Suprapubic skin (tissue), 4 donors: ENCODE data around the gene GFPT2.

ENCODE experiments used
- EP300 ChIP-seq: sonication (generic); formaldehyde crosslinking; IDR thresholded peaks from one replicate; pipeline ENCODE4 v1.6.1; 2017; ENCODE audit warnings: antibody characterized with exemption
- POLR2A ChIP-seq, 2 donors: fragments of 450-650 bp; IDR thresholded peaks; one replicate each; pipeline ENCODE4 v1.6.1; 2017; ENCODE audit warnings: antibody characterized with exemption in 2 of 2, mild to moderate bottlenecking in 2 of 2, moderate library complexity in 2 of 2
- POLR2AphosphoS5 ChIP-seq, 3 donors: sonication (generic); formaldehyde crosslinking; IDR thresholded peaks; one replicate each; pipeline ENCODE4 v1.6.1; 2017; ENCODE audit warnings: antibody characterized with exemption in 3 of 3
- TF ChIP-seq, protein P1 (sequence below), 2 donors: fragments of 200-600 bp in 1 of 2; fragments of 450-650 bp in 1 of 2; sonication (generic) in 1 of 2; IDR thresholded peaks; one replicate each; pipeline ENCODE4 v1.5.1; 2016 to 2019; ENCODE audit warnings: antibody characterized with exemption in 2 of 2, mild to moderate bottlenecking in 1 of 2, moderate library complexity in 1 of 2

- TF ChIP-seq, protein P1, sequence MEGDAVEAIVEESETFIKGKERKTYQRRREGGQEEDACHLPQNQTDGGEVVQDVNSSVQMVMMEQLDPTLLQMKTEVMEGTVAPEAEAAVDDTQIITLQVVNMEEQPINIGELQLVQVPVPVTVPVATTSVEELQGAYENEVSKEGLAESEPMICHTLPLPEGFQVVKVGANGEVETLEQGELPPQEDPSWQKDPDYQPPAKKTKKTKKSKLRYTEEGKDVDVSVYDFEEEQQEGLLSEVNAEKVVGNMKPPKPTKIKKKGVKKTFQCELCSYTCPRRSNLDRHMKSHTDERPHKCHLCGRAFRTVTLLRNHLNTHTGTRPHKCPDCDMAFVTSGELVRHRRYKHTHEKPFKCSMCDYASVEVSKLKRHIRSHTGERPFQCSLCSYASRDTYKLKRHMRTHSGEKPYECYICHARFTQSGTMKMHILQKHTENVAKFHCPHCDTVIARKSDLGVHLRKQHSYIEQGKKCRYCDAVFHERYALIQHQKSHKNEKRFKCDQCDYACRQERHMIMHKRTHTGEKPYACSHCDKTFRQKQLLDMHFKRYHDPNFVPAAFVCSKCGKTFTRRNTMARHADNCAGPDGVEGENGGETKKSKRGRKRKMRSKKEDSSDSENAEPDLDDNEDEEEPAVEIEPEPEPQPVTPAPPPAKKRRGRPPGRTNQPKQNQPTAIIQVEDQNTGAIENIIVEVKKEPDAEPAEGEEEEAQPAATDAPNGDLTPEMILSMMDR (IDR thresholded peaks at IDR 0.05) = no peak
- no peak for TF ChIP-seq POLR2AphosphoS5 (IDR thresholded peaks at IDR 0.05)
- TF ChIP-seq POLR2A (IDR thresholded peaks at IDR 0.05) = no peak
- no peak for TF ChIP-seq EP300
Observed at GRCh38 chr5:180304016-180304292, 49.2 kb downstream of the GFPT2 start.
